Ascending aorta (tissue), 2 donors: ENCODE results near the gene ZG16B. TPM values are rescaled to one million over a fixed set of nuclear protein-coding genes. Genes with fewer than 3 reads are reported as not detected.

Experiments used
- DNase-seq, 2 donors: peaks; one replicate each; pipeline ENCODE4 v3.0.0-alpha.2; 2019; ENCODE audit warnings: low spot score in 2 of 2
- H3K27ac ChIP-seq, 2 donors: fragments of 200-600 bp; sonication (generic); one replicate each; pipeline ENCODE4 v1.5.1; 2016 to 2017; ENCODE audit warnings: mild to moderate bottlenecking in 1 of 2
- H3K27me3 ChIP-seq: fragments of 200-600 bp; sonication (generic); one replicate; pipeline ENCODE4 v1.5.1; 2017
- H3K36me3 ChIP-seq, 2 donors: fragments of 200-600 bp; sonication (generic); one replicate each; pipeline ENCODE4 v1.5.1; 2016
- H3K4me1 ChIP-seq, 2 donors: fragments of 200-600 bp; sonication (generic); one replicate each; pipeline ENCODE4 v1.5.1; 2016 to 2017; ENCODE audit warnings: mild to moderate bottlenecking in 1 of 2
- H3K4me3 ChIP-seq, 2 donors: fragments of 200-600 bp; sonication (generic); one replicate each; pipeline ENCODE4 v1.5.1; 2016 to 2017; ENCODE audit warnings: mild to moderate bottlenecking in 1 of 2
- H3K9me3 ChIP-seq, 2 donors: fragments of 200-600 bp; sonication (generic); one replicate each; pipeline ENCODE4 v1.5.1; 2016
- CTCF ChIP-seq, 3 experiments: fragments of 200-600 bp in 2 of 3; fragments of 450-650 bp in 1 of 3; sonication (generic) in 2 of 3; IDR thresholded peaks; one replicate each; pipeline ENCODE4 v1.5.1; 2016 to 2019; ENCODE audit warnings: antibody characterized with exemption in 3 of 3, mild to moderate bottlenecking in 1 of 3, moderate library complexity in 1 of 3
- intact Hi-C: fragments of 100-400 bp; cut with DNase I; formaldehyde crosslinking; loops from one replicate; pipeline ENCODE4 v1.15.1; 2023
- total RNA-seq: library from RNA; depleted of rRNA; stranded (reverse); fragments of >200 nt; gene quantifications from one replicate; pipeline ENCODE4 v1.1.0, GENCODE V29; 2016

Gene ZG16B
- total RNA-seq, 1 donor from 2014 or later, result not detected

GRCh38 chr16:2808181-2808580 lies 21.9 kb upstream of the ZG16B start:
- H3K4me1 ChIP-seq, result peaks cover 0 to 5% of the 10 kb centered on the region in 2 donors
- peaks cover 0 to 14% of the 10 kb centered on the region in 2 donors for H3K9me3 ChIP-seq
- no peak for TF ChIP-seq CTCF (IDR thresholded peaks at IDR 0.05)
- DNase-seq, result no peak
- no peaks in the 10 kb centered on the region for H3K36me3 ChIP-seq
- no peaks in the 10 kb centered on the region for H3K27me3 ChIP-seq
- intact Hi-C loops, result no loop called here
- no peak overlapping the region for H3K4me3 ChIP-seq
- no peak overlapping the region for H3K27ac ChIP-seq

GRCh38 chr16:2809149-2809760 lies 20.8 kb upstream of the ZG16B start:
- no peak for DNase-seq
- H3K9me3 ChIP-seq, result peaks cover 0 to 6% of the 10 kb centered on the region in 2 donors
- H3K4me1 ChIP-seq, result peaks cover 0 to 5% of the 10 kb centered on the region in 2 donors
- intact Hi-C loops, result no loop called here
- no peaks in the 10 kb centered on the region for H3K27me3 ChIP-seq
- no peaks in the 10 kb centered on the region for H3K36me3 ChIP-seq
- TF ChIP-seq CTCF (IDR thresholded peaks at IDR 0.05), result no peak
- no peak overlapping the region for H3K27ac ChIP-seq
- H3K4me3 ChIP-seq, result no peak overlapping the region

GRCh38 chr16:2810651-2811050 lies 19.5 kb upstream of the ZG16B start:
- DNase-seq, result no peak
- intact Hi-C loops, result no loop called here
- H3K27ac ChIP-seq, result no peak overlapping the region

GRCh38 chr16:2811703-2812471 lies 18.2 kb upstream of the ZG16B start:
- H3K4me3 ChIP-seq, result no peak overlapping the region
- no peaks in the 10 kb centered on the region for H3K27me3 ChIP-seq
- DNase-seq, result no peak
- H3K4me1 ChIP-seq, result peaks cover 0 to 5% of the 10 kb centered on the region in 2 donors
- TF ChIP-seq CTCF (IDR thresholded peaks at IDR 0.05), result no peak
- H3K36me3 ChIP-seq, result no peaks in the 10 kb centered on the region
- H3K27ac ChIP-seq, result no peak overlapping the region
- intact Hi-C loops, result no loop called here
- H3K9me3 ChIP-seq, result no peaks in the 10 kb centered on the region

More at GRCh38 chr16:2810651-2811050, 19.5 kb upstream of the ZG16B start:
- Histone ChIP-seq H3K4me3 (no peak overlapping the region), H3K9me3 (no peaks in the 10 kb centered on the region), H3K27me3 (no peaks in the 10 kb centered on the region), H3K4me1 (peaks cover 0 to 5% of the 10 kb centered on the region in 2 donors), H3K36me3 (no peaks in the 10 kb centered on the region)
- no peak for TF ChIP-seq CTCF (IDR thresholded peaks at IDR 0.05)

GRCh38 chr16:2813771-2814221 lies 16.3 kb upstream of the ZG16B start:
- H3K27ac ChIP-seq, result no peak overlapping the region
- H3K36me3 ChIP-seq, result no peaks in the 10 kb centered on the region
- intact Hi-C loops, result no loop called here
- H3K27me3 ChIP-seq, result no peaks in the 10 kb centered on the region
- no peaks in the 10 kb centered on the region for H3K9me3 ChIP-seq
- no peak overlapping the region for H3K4me3 ChIP-seq
- DNase-seq, result no peak
- TF ChIP-seq CTCF (IDR thresholded peaks at IDR 0.05), result no peak
- H3K4me1 ChIP-seq, result peaks cover 0 to 5% of the 10 kb centered on the region in 2 donors
